ENCODE results near the gene COL6A2. TPM values are rescaled to one million over a fixed set of nuclear protein-coding genes. Genes with fewer than 3 reads are reported as not detected.
"Not testable (repeated sequence)": the region's sequence is repeated elsewhere in the genome, so short reads cannot be mapped to it uniquely, and the experiment has no call there.

Gene COL6A2
- total RNA-seq, 1 donor from 2014 or later = 1,821 TPM

GRCh38 chr21:46145840-46146691 lies 48.2 kb downstream of the COL6A2 start:
- no peak overlapping the region for H3K4me3 Mint-ChIP-seq (ENCODE audit: unreplicated experiment)
- H3K9me3 Mint-ChIP-seq (ENCODE audit: unreplicated experiment) = no peaks in the 10 kb centered on the region
- no peaks in the 10 kb centered on the region for H3K27me3 Mint-ChIP-seq (ENCODE audit: unreplicated experiment)
- DNase-seq (ENCODE audit: extremely low spot score, unreplicated experiment) = no peak
- H3K27ac Mint-ChIP-seq (ENCODE audit: unreplicated experiment) = no peak overlapping the region
- H3K36me3 Mint-ChIP-seq (ENCODE audit: unreplicated experiment) = peaks cover 3% of the 10 kb centered on the region
- H3K4me1 Mint-ChIP-seq (ENCODE audit: unreplicated experiment) = peaks cover 11% of the 10 kb centered on the region
- TF ChIP-seq CTCF (IDR thresholded peaks at IDR 0.05) = no peak

- no peaks in the 10 kb centered on the region for H3K27me3 Mint-ChIP-seq (ENCODE audit: unreplicated experiment)
- no peak overlapping the region for H3K4me3 Mint-ChIP-seq (ENCODE audit: unreplicated experiment)
- H3K9me3 Mint-ChIP-seq (ENCODE audit: unreplicated experiment) = no peaks in the 10 kb centered on the region
- no peak for TF ChIP-seq CTCF (IDR thresholded peaks at IDR 0.05)
- H3K4me1 Mint-ChIP-seq (ENCODE audit: unreplicated experiment) = peaks cover 11% of the 10 kb centered on the region
- DNase-seq (ENCODE audit: extremely low spot score, unreplicated experiment) = no peak
- no peaks in the 10 kb centered on the region for H3K36me3 Mint-ChIP-seq (ENCODE audit: unreplicated experiment)
- no peak overlapping the region for H3K27ac Mint-ChIP-seq (ENCODE audit: unreplicated experiment)
Observed at GRCh38 chr21:46146856-46147255, 48.9 kb downstream of the COL6A2 start.

- H3K27me3 Mint-ChIP-seq (ENCODE audit: unreplicated experiment) = not testable (repeated sequence)
Observed at GRCh38 chr21:46147429-46147828, 49.5 kb downstream of the COL6A2 start.

GRCh38 chr21:46148106-46148505 lies 50.2 kb downstream of the COL6A2 start:
- Mint-ChIP-seq H3K4me3 (ENCODE audit: unreplicated experiment) (no peak overlapping the region), H3K36me3 (ENCODE audit: unreplicated experiment) (no peaks in the 10 kb centered on the region), H3K27me3 (ENCODE audit: unreplicated experiment) (no peaks in the 10 kb centered on the region), H3K9me3 (ENCODE audit: unreplicated experiment) (no peaks in the 10 kb centered on the region), H3K27ac (ENCODE audit: unreplicated experiment) (no peak overlapping the region), H3K4me1 (ENCODE audit: unreplicated experiment) (peaks cover 11% of the 10 kb centered on the region)
- TF ChIP-seq CTCF (IDR thresholded peaks at IDR 0.05) = no peak
- no peak for DNase-seq (ENCODE audit: extremely low spot score, unreplicated experiment)

More at GRCh38 chr21:46147429-46147828, 49.5 kb downstream of the COL6A2 start:
- TF ChIP-seq CTCF (IDR thresholded peaks at IDR 0.05) = peak; percentile 51
- H3K4me1 Mint-ChIP-seq (ENCODE audit: unreplicated experiment) = peaks cover 11% of the 10 kb centered on the region
- H3K27ac Mint-ChIP-seq (ENCODE audit: unreplicated experiment); H3K4me3 Mint-ChIP-seq (ENCODE audit: unreplicated experiment); H3K9me3 Mint-ChIP-seq (ENCODE audit: unreplicated experiment); H3K36me3 Mint-ChIP-seq (ENCODE audit: unreplicated experiment); DNase-seq (ENCODE audit: extremely low spot score, unreplicated experiment): not testable (repeated sequence)

GRCh38 chr21:46149205-46149901 lies 51.4 kb downstream of the COL6A2 start:
- no peak overlapping the region for H3K4me3 Mint-ChIP-seq (ENCODE audit: unreplicated experiment)
- H3K9me3 Mint-ChIP-seq (ENCODE audit: unreplicated experiment) = no peaks in the 10 kb centered on the region
- TF ChIP-seq CTCF (IDR thresholded peaks at IDR 0.05) = no peak
- DNase-seq (ENCODE audit: extremely low spot score, unreplicated experiment) = no peak
- H3K36me3 Mint-ChIP-seq (ENCODE audit: unreplicated experiment) = no peaks in the 10 kb centered on the region
- peaks cover 3% of the 10 kb centered on the region for H3K4me1 Mint-ChIP-seq (ENCODE audit: unreplicated experiment)
- H3K27ac Mint-ChIP-seq (ENCODE audit: unreplicated experiment) = no peak overlapping the region
- no peaks in the 10 kb centered on the region for H3K27me3 Mint-ChIP-seq (ENCODE audit: unreplicated experiment)
